HG03520 (cell line): ENCODE data around the gene TGOLN2.
"Not testable (repeated sequence)": the region's sequence is repeated elsewhere in the genome, so short reads cannot be mapped to it uniquely, and the experiment has no call there.

Experiments
- ATAC-seq: cut with Tn5 transposase; IDR thresholded peaks from one replicate; pipeline ENCODE4 v1.9.1; 2021; ENCODE audit warnings: mild to moderate bottlenecking, moderate library complexity; ENCODE audit not compliant: unreplicated experiment

Gene TGOLN2

GRCh38 chr2:85327822-85328617 lies at the start of gene TGOLN2:
Gene TGOLN2 (minus strand): TSS chr2:85327989. CDS start chr2:85327962, 27 bp downstream.
- ATAC-seq, result peak; percentile 81

- ATAC-seq, result no peak
Measured at GRCh38 chr2:85377083-85377482, 49.3 kb upstream of the TGOLN2 start.

GRCh38 chr2:85376291-85377065 lies 48.7 kb upstream of the TGOLN2 start:
- ATAC-seq, result no peak

GRCh38 chr2:85371045-85371444 lies 43.3 kb upstream of the TGOLN2 start:
- ATAC-seq, result no peak

GRCh38 chr2:85369500-85369899 lies 41.7 kb upstream of the TGOLN2 start:
- no peak for ATAC-seq

GRCh38 chr2:85368921-85369320 lies 41.1 kb upstream of the TGOLN2 start:
- ATAC-seq, result no peak

GRCh38 chr2:85367180-85367579 lies 39.4 kb upstream of the TGOLN2 start:
- ATAC-seq, result no peak

- not testable (repeated sequence) for ATAC-seq
Measured at GRCh38 chr2:85362653-85363387, 35.0 kb upstream of the TGOLN2 start.

GRCh38 chr2:85357736-85358135 lies 29.9 kb upstream of the TGOLN2 start:
- ATAC-seq, result no peak

GRCh38 chr2:85356186-85356585 lies 28.4 kb upstream of the TGOLN2 start:
- ATAC-seq, result no peak

- ATAC-seq, result no peak
Measured at GRCh38 chr2:85355521-85355920, 27.7 kb upstream of the TGOLN2 start.

- ATAC-seq, result no peak
Measured at GRCh38 chr2:85355073-85355410, 27.3 kb upstream of the TGOLN2 start.

GRCh38 chr2:85354286-85355072 lies 26.7 kb upstream of the TGOLN2 start, which contains the start of the genes ELMOD3 and RETSAT:
Gene ELMOD3 (plus strand): TSS chr2:85354769. CDS start chr2:85357199, 2,430 bp downstream.
Gene RETSAT (minus strand): TSS chr2:85354528. CDS start chr2:85354507, 21 bp downstream.
- peak; percentile 99 for ATAC-seq

- ATAC-seq, result no peak
Measured at GRCh38 chr2:85353876-85354285, 26.1 kb upstream of the TGOLN2 start.

- no peak for ATAC-seq
Measured at GRCh38 chr2:85347599-85347998, 19.8 kb upstream of the TGOLN2 start.

- no peak for ATAC-seq
Measured at GRCh38 chr2:85344356-85344954, 16.7 kb upstream of the TGOLN2 start.

- not testable (repeated sequence) for ATAC-seq
Measured at GRCh38 chr2:85343207-85343895, 15.6 kb upstream of the TGOLN2 start.

GRCh38 chr2:85342156-85342555 lies 14.4 kb upstream of the TGOLN2 start:
- no peak for ATAC-seq

- ATAC-seq, result no peak
Measured at GRCh38 chr2:85341269-85342029, 13.7 kb upstream of the TGOLN2 start.
